Head of caudate nucleus (tissue), 42 donors: ENCODE measurements around the gene SLC9C2.
"Not testable (repeated sequence)": the region's sequence is repeated elsewhere in the genome, so short reads cannot be mapped to it uniquely, and the experiment has no call there.

Source experiments
- DNase-seq, 42 donors: peaks; one replicate each; pipeline versions ENCODE4 v3.0.0 to v3.0.0-alpha.2; 2020 to 2021; ENCODE audit warnings: mixed read lengths in 7 of 42
- intact Hi-C: fragments of 100-400 bp; cut with DNase I; formaldehyde crosslinking; loops from one replicate; pipeline ENCODE4 v1.15.0; 2022

SLC9C2 gene, protein sequence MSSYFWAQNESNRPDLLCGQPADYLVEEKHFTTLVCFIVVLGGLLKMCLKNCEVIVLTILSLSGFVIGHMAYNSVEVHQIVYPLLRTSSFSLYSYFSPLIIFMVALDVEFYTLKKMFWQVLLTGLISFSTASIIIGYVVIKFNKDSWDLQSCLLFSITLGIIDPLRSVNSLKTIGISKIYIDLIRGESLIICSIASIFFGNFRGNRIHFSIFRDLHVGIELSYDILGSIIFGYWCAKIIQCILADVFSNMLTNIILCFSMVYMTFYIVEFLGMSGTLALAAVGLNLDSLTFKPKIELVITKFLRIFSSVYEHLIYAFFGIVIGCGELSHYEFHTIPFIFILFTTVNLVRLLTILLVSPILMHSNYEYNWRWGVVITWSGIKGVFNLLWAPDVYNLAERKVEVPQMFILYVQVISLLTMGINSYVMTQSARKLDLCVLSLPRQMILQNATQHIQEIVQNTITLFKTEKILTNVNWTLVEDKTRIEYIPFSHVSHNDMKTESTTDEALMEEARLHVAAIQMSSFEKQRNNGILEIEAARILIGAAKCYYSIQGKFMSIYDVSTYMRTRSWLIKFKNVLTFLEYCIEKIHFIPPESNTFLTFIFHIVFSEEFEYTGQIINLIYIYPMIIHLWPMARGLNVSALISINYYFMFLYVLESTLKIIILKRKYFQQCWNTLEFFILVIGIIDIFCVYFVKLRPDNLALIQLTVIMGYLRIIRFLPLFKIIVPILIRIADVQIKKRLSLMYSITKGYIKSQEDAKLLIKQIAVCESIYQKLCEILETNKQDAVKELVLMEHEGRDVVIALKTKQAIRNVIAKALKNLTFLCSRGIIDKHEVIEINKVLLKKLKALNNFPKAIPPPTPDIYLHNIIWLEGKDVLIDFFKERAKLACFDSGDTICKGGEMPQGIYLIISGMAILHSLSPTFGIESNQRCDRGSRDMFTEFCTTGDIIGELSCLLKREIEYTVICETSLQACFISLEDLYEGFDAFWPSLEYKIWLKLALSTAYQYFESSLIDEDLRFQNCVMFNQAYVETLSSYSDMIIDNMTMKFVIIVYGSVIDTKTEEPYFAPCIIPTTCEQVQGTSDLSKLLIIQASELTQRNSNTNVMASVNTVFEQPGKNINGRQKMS

GRCh38 chr1:173603056-173603591, at the start of gene SLC9C2:
SLC9C2 (minus strand) TSS chr1:173603072; CDS start chr1:173601776, 1,296 bp downstream.
- intact Hi-C loops, result no loop called here
- DNase-seq, result peak in 1 of 42 donors; percentile 3

DNA sequence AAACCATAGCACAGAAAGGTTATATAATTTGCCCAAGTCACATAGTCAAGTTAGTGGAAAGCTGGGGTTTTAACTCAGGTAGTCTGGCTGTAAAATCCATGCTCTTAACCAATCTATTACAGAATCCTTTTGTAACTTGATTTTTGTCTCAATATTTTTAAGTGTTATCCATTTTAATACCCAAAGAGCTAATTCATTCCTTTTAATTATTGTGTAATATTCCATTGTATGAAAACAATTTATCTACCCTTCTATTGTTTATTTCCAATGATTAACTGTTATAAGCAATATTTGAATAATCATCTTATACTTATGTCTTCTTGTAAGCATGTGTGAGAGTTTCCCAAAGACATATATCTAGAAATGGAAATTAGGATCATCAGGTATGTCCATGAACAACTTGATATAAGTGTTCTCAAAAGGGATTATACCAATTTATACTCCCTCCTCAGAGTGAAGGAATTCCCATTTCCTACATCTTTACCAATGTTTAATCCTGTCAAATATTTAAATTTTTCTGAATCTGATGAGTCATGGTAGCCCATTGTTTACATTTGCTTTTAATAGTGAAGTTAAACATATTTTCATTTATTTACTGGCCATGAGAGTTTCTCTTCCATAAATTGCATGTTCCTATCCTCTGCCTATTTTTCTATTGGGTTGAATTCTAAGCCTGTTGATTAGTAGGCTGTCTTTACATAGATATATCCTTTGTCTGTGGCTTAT, 46.2 kb upstream of the SLC9C2 start:
- intact Hi-C loops, result no loop called here
- DNase-seq, result no peak

DNA sequence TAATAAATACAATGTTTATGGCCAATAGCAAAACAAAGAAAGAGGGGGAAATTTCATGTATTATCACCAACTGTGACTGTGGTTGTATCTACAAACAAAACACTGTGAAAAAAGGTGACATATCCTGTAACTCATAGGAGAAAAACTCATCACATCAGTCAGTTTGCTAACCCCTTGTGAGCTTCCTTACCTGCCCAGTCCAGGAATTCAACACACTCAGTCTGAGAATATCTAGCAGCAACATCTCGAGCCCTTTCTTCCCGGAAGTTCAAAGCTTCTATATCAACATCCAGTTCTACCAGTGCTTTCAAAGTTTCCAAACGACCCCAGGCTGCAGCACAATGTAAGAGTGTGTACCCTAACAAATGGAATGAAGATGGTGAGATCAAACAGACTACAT, 43.8 kb upstream of the SLC9C2 start:
- DNase-seq, result no peak
- intact Hi-C loops, result no loop called here

GRCh38 chr1:173642450-173643139, 39.7 kb upstream of the SLC9C2 start:
- intact Hi-C loops, DNase-seq: not testable (repeated sequence)

DNA sequence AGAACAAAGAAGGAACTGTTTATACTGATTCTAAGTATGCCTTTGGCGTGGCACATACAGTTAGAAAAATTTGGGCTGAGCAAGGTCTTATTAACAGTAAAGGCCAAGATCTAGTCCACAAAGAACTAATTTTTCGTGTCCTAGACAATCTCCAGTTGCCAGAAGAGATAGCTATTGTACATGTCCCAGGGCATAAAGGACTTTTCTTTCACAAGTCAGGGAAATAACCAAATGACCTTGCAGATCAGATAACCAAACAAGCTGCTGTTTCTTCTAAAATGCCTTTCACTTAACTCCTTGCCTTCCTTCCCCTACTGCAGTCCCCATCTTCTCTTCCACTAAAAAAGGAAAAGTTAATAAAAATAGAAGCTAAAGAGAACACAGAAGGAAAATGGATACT, 36.2 kb upstream of the SLC9C2 start:
- intact Hi-C loops, result no loop called here
- no peak for DNase-seq

GRCh38 chr1:173638043-173639021, 35.5 kb upstream of the SLC9C2 start:
- intact Hi-C loops, result no loop called here
- no peak for DNase-seq

DNA sequence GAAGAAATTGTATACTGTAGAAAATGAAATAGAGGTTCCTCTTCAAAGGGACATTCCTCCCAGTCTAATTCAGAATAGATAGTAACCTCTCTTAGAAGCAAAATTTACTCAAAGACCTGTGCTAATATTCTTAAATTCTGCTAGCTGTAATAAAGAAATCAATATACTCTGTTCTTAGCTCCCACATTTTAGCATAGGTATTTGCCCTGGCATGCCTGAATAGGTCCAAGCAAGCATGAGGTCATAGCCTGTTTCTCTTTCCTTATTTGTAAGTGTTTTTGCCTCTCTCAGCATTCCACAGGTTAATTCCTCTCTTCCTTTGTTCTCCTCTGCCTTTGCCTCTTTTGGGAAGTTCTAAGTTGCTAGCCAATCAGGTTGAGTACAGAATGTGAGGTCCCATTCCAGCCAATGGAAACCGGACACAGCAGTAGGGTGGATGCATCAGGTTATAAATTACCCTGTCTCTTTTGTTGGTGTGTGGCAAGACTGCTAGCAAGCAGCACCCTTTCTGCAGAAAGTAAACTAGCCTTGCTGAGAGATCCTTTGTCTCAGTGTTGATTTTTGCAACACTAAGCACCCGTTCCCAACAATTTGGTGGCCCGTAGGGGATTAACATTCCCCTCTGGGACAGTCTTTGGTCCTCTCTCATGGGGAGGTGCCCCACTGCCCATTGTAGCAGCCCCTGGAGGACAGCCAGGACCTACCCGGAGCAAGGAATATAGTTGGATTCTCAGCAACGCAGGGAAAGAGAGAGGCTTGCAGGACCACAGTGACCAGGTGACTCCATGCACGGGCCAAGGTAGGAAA, 34.6 kb upstream of the SLC9C2 start:
- DNase-seq, intact Hi-C loops: not testable (repeated sequence)

- intact Hi-C loops, result no loop called here
- DNase-seq, result no peak
Observed at GRCh38 chr1:173635116-173635515, 32.2 kb upstream of the SLC9C2 start, which contains the start of gene TEX50. TEX50 (plus strand) TSS chr1:173635338; CDS start chr1:173635522, 184 bp downstream.

GRCh38 chr1:173628888-173629287, 26.0 kb upstream of the SLC9C2 start:
- intact Hi-C loops, result no loop called here
- no peak for DNase-seq

- DNase-seq, result no peak
- intact Hi-C loops, result no loop called here
Observed at GRCh38 chr1:173627269-173627668, 24.4 kb upstream of the SLC9C2 start.

GRCh38 chr1:173616859-173617258, 14.0 kb upstream of the SLC9C2 start:
- DNase-seq, result no peak
- intact Hi-C loops, result no loop called here

- intact Hi-C loops, DNase-seq: not testable (repeated sequence)
Observed at GRCh38 chr1:173613086-173613485, 10.2 kb upstream of the SLC9C2 start.

DNA sequence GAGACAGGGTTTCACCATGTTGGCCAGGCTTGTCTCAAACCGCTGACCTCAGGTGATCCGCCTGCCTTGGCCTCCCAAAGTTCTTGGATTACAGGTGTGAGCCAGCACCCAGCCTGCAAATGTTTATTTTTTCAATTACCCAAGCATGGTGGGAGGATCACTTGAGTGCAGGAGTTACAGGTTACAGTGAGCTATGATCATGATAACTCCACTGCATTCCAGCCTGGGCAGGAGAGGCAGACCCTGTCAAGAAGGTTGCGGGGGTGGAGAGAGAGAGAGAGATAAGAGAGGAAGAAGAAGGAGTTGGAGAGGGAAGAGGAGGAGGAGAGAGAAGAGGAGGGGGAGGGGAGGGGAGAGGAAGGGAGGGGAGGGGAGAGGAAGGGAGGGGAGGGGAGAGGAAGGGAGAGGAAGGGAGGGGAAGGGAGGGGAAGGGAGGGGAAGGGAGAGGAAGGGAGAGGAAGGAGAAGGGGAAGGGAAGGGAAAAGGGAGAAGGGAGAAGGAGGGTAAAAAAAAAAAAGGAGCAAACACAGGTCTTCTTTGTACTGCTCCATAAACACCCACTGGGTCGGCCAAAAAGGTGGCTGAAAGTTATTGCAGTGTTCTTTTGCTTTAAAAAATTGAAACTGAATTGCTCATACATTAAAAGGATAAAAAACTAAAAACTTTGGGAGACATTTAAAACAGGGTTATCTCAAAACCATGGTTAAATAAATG, 5.8 kb upstream of the SLC9C2 start:
- DNase-seq, result no peak
- intact Hi-C loops, result no loop called here

DNA sequence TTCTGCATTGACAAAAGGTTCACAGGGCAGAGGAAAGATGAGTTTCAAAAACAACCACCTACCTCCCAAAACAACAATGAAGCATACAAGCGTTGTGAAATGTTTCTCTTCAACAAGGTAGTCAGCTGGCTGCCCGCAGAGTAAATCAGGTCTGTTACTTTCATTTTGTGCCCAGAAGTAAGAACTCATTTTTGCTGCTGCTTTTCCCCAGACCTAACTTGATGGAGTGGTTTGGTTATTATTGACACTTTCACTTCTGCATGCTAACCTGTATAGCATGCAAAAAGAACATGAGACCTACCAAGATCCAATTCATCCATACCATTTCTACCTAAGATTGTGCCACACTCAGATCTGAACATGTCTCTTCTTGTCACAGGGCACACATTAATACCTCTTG, 1.3 kb downstream of the SLC9C2 start:
- DNase-seq, result no peak
- intact Hi-C loops, result no loop called here

DNA sequence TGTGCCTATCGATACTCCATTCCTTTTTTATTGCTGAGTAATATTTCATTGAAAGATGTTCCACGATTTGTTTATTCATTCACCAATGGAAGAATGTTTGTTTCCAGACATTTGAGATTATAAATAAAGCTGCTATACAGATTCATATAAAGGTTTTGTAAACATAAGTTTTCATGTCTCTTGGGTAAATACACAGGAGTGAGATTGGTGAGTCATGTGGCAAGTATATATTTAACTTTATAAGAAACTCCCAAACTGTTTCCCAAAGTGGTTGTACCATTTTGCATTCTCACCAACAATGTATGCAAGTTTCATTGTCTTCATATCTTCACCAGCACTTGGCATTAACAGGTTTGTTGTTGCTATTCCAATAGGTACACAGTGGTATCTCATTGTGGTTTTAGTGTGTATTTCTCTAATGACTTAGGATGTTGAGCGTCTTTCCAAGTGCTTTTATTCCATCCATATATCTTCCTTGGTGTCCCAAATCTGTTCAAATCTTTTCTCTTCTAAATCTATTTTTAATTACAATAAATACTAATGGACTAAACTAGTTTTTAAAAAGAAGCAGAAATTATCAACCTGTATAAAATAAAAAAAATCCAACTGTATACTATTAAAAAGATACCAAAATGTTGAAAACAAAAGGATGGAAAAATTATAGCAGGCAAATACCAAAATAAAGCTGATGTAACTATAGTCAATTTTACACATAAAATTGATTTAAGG, 6.6 kb downstream of the SLC9C2 start:
- intact Hi-C loops, result no loop called here
- DNase-seq, result no peak
